Breast epithelium (tissue), 4 donors: ENCODE results near the gene FDX1. TPM values are rescaled to one million over a fixed set of nuclear protein-coding genes. Genes with fewer than 3 reads are reported as not detected.
A peak's percentile ranks its signal among the peaks of the same experiment; 100 is the strongest.

Source experiments
- DNase-seq, 2 donors: peaks; one replicate each; pipeline ENCODE4 v3.0.0-alpha.2; 2019; ENCODE audit warnings: low spot score in 2 of 2
- H3K27ac ChIP-seq, 2 donors: fragments of 200-600 bp; sonication (generic) in 1 of 2; one replicate each; pipeline ENCODE4 v1.5.1; 2016 to 2019; ENCODE audit warnings: mild to moderate bottlenecking in 1 of 2
- H3K27me3 ChIP-seq, 2 donors: fragments of 200-600 bp; sonication (generic) in 1 of 2; one replicate each; pipeline versions ENCODE4 v1.5.1 to v1.6.0; 2017 to 2019; ENCODE audit warnings: control low read depth in 1 of 2, mild to moderate bottlenecking in 1 of 2
- H3K36me3 ChIP-seq: fragments of 200-600 bp; one replicate; pipeline ENCODE4 v1.5.1; 2019
- H3K4me1 ChIP-seq, 2 donors: fragments of 200-600 bp; sonication (generic); one replicate each; pipeline ENCODE4 v1.5.1; 2016 to 2019; ENCODE audit warnings: control low read depth in 1 of 2
- H3K4me3 ChIP-seq, 3 donors: fragments of 200-600 bp; sonication (generic); 1 replicate in 2 of 3; 2 replicates in 1 of 3; pipeline ENCODE4 v1.5.1; 2016 to 2019; ENCODE audit warnings: mild to moderate bottlenecking in 3 of 3, moderate library complexity in 2 of 3
- H3K9me3 ChIP-seq, 2 donors: fragments of 200-600 bp; sonication (generic) in 1 of 2; one replicate each; pipeline ENCODE4 v1.5.1; 2016 to 2019; ENCODE audit warnings: control low read depth in 1 of 2
- POLR2A ChIP-seq: fragments of 450-650 bp; IDR thresholded peaks from one replicate; pipeline ENCODE4 v1.6.1; 2016; ENCODE audit warnings: antibody characterized with exemption, mild to moderate bottlenecking, moderate library complexity
- POLR2AphosphoS5 ChIP-seq, 3 donors: sonication (generic); formaldehyde crosslinking; IDR thresholded peaks; one replicate each; pipeline ENCODE4 v1.6.1; 2017; ENCODE audit warnings: antibody characterized with exemption in 3 of 3
- intact Hi-C: fragments of 100-400 bp; cut with DNase I; formaldehyde crosslinking; loops from one replicate; pipeline ENCODE4 v1.15.1; 2023; ENCODE audit warnings: low total_unique reads
- total RNA-seq, 3 donors: library from RNA; depleted of rRNA; stranded (reverse); fragments of >200 nt; gene quantifications; one replicate each; pipeline ENCODE4 v1.1.0, GENCODE V29; 2016
- TF ChIP-seq, protein P1 (sequence below), 3 donors: fragments of 450-650 bp; IDR thresholded peaks; one replicate each; pipeline ENCODE4 v1.5.1; 2016 to 2017; ENCODE audit warnings: antibody characterized with exemption in 3 of 3, mild to moderate bottlenecking in 3 of 3, moderate library complexity in 3 of 3

Gene FDX1
- total RNA-seq, 3 donors from 2014 or later: 12.5 to 18.3 (median 15.2) TPM

- Histone ChIP-seq H3K9me3 (no peaks in the 10 kb centered on the region), H3K36me3 (no peaks in the 10 kb centered on the region), H3K4me3 (no peak overlapping the region), H3K27ac (no peak overlapping the region), H3K4me1 (no peaks in the 10 kb centered on the region), H3K27me3 (no peaks in the 10 kb centered on the region)
- intact Hi-C loops: no loop called here
- no peak for DNase-seq
- no peak for TF ChIP-seq POLR2AphosphoS5 (IDR thresholded peaks at IDR 0.05)
- no peak for TF ChIP-seq POLR2A
- TF ChIP-seq, protein P1, sequence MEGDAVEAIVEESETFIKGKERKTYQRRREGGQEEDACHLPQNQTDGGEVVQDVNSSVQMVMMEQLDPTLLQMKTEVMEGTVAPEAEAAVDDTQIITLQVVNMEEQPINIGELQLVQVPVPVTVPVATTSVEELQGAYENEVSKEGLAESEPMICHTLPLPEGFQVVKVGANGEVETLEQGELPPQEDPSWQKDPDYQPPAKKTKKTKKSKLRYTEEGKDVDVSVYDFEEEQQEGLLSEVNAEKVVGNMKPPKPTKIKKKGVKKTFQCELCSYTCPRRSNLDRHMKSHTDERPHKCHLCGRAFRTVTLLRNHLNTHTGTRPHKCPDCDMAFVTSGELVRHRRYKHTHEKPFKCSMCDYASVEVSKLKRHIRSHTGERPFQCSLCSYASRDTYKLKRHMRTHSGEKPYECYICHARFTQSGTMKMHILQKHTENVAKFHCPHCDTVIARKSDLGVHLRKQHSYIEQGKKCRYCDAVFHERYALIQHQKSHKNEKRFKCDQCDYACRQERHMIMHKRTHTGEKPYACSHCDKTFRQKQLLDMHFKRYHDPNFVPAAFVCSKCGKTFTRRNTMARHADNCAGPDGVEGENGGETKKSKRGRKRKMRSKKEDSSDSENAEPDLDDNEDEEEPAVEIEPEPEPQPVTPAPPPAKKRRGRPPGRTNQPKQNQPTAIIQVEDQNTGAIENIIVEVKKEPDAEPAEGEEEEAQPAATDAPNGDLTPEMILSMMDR (IDR thresholded peaks at IDR 0.05): peak in 1 of 3 donors; percentile 27
These were observed 33.4 kb downstream of the FDX1 start for GRCh38 chr11:110463153-110463552.

- no peak for TF ChIP-seq POLR2A
- no peak for TF ChIP-seq POLR2AphosphoS5 (IDR thresholded peaks at IDR 0.05)
- TF ChIP-seq, protein P1 (IDR thresholded peaks at IDR 0.05): no peak
- Histone ChIP-seq H3K9me3 (no peaks in the 10 kb centered on the region), H3K27me3 (no peaks in the 10 kb centered on the region), H3K27ac (no peak overlapping the region), H3K4me3 (no peak overlapping the region), H3K36me3 (no peaks in the 10 kb centered on the region), H3K4me1 (no peaks in the 10 kb centered on the region)
- DNase-seq: no peak
- intact Hi-C loops: no loop called here
These were observed 35.5 kb downstream of the FDX1 start for GRCh38 chr11:110465231-110465630.

- no peak for TF ChIP-seq POLR2A
- TF ChIP-seq, protein P1 (IDR thresholded peaks at IDR 0.05): no peak
- TF ChIP-seq POLR2AphosphoS5 (IDR thresholded peaks at IDR 0.05): no peak
- Histone ChIP-seq H3K4me3 (no peak overlapping the region), H3K27me3 (no peaks in the 10 kb centered on the region), H3K4me1 (no peaks in the 10 kb centered on the region), H3K36me3 (no peaks in the 10 kb centered on the region), H3K9me3 (no peaks in the 10 kb centered on the region), H3K27ac (no peak overlapping the region)
- no peak for DNase-seq
- intact Hi-C loops: no loop called here
These were observed 37.8 kb downstream of the FDX1 start for GRCh38 chr11:110467556-110467955.

- no peaks in the 10 kb centered on the region for H3K9me3 ChIP-seq
- intact Hi-C loops: no loop called here
These were observed 38.4 kb downstream of the FDX1 start for GRCh38 chr11:110468121-110468520.

DNA sequence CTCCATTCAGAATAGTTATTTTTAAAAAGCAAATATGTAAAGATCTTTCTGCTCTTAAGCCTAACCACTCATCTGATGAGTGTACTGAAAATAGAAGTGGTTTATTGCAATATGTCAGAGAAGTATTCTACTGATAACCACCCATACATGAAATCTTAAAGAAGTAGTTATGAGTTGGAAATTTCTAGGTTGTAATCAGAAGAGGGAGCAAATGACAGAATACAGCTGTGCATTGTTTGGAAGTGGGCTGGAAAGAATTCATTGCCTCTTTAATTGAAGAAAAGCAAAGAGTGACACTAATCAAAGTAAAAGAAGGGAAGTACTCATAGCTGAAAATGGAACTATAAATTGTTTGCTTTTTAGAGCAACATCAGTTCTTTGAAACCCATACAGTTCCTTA is 39.4 kb downstream of the FDX1 start:
- no peaks in the 10 kb centered on the region for H3K9me3 ChIP-seq
- no peak overlapping the region for H3K4me3 ChIP-seq
- H3K36me3 ChIP-seq: no peaks in the 10 kb centered on the region
- intact Hi-C loops: no loop called here
- H3K27ac ChIP-seq: no peak overlapping the region
- TF ChIP-seq POLR2AphosphoS5 (IDR thresholded peaks at IDR 0.05): no peak
- TF ChIP-seq POLR2A: no peak
- TF ChIP-seq, protein P1 (IDR thresholded peaks at IDR 0.05): no peak
- H3K4me1 ChIP-seq: no peaks in the 10 kb centered on the region
- H3K27me3 ChIP-seq: no peaks in the 10 kb centered on the region
- DNase-seq: no peak

More at GRCh38 chr11:110468121-110468520, 38.4 kb downstream of the FDX1 start:
- H3K4me1 ChIP-seq: no peaks in the 10 kb centered on the region
- no peaks in the 10 kb centered on the region for H3K36me3 ChIP-seq
- H3K4me3 ChIP-seq: no peak overlapping the region
- TF ChIP-seq, protein P1 (IDR thresholded peaks at IDR 0.05): no peak
- TF ChIP-seq POLR2AphosphoS5 (IDR thresholded peaks at IDR 0.05) (no peak), POLR2A (no peak)
- H3K27ac ChIP-seq: no peak overlapping the region
- DNase-seq: no peak
- no peaks in the 10 kb centered on the region for H3K27me3 ChIP-seq
